ENCODE measurements around the gene ZBTB40.

ZBTB40 gene

GRCh38 chr1:22472596-22472995 is 20.9 kb downstream of the ZBTB40 start:
- no peak overlapping the region for H3K4me2 ChIP-seq (ENCODE audit: insufficient read depth, low read length)
- H3K36me3 ChIP-seq (ENCODE audit: insufficient read depth, low read length) = no peaks in the 10 kb centered on the region
- H4K20me1 ChIP-seq (ENCODE audit: insufficient read depth, low read length) = peaks cover 51% of the 10 kb centered on the region; the same call in 1 of the 2 replicates
- H2AFZ ChIP-seq (ENCODE audit: low read depth, low read length) = no peak overlapping the region
- no peak overlapping the region for H3K4me3 ChIP-seq (ENCODE audit: low read depth in 1 of 2, low read length in 2 of 2)
- no peak overlapping the region for H3K9ac ChIP-seq (ENCODE audit: low read depth, low read length)
- H3K27ac ChIP-seq (ENCODE audit: low read length) = no peak overlapping the region
- DNase-seq (no peak), ATAC-seq (ENCODE audit: insufficient read depth, low read depth) (no peak)
- no peaks in the 10 kb centered on the region for H3K27me3 ChIP-seq (ENCODE audit: insufficient read depth, low read length, poor library complexity)
- H3K79me2 ChIP-seq (ENCODE audit: insufficient read depth, low read length) = peaks cover 83% of the 10 kb centered on the region
- no peaks in the 10 kb centered on the region for H3K9me3 ChIP-seq (ENCODE audit: insufficient read depth, low read length, severe bottlenecking)
- TF ChIP-seq EZH2 (IDR thresholded peaks at IDR 0.05; ENCODE audit: borderline replicate concordance, low read depth, low read length, severe bottlenecking) = no peak
- no peak for TF ChIP-seq CTCF (IDR thresholded peaks at IDR 0.05; ENCODE audit: borderline replicate concordance, extremely low read depth, low read length, poor library complexity, severe bottlenecking)
- H3K4me1 ChIP-seq (ENCODE audit: insufficient read depth, low read length) = no peaks in the 10 kb centered on the region

- H4K20me1 ChIP-seq (ENCODE audit: insufficient read depth, low read length) = peaks cover 47% of the 10 kb centered on the region; the same call in 1 of the 2 replicates
- no peak overlapping the region for H3K27ac ChIP-seq (ENCODE audit: low read length)
- no peak overlapping the region for H3K9ac ChIP-seq (ENCODE audit: low read depth, low read length)
- H3K4me1 ChIP-seq (ENCODE audit: insufficient read depth, low read length) = no peaks in the 10 kb centered on the region
- no peaks in the 10 kb centered on the region for H3K9me3 ChIP-seq (ENCODE audit: insufficient read depth, low read length, severe bottlenecking)
- DNase-seq (no peak), ATAC-seq (ENCODE audit: insufficient read depth, low read depth) (no peak)
- H3K79me2 ChIP-seq (ENCODE audit: insufficient read depth, low read length) = peaks cover 79% of the 10 kb centered on the region
- TF ChIP-seq CTCF (IDR thresholded peaks at IDR 0.05; ENCODE audit: borderline replicate concordance, extremely low read depth, low read length, poor library complexity, severe bottlenecking) (no peak), EZH2 (IDR thresholded peaks at IDR 0.05; ENCODE audit: borderline replicate concordance, low read depth, low read length, severe bottlenecking) (no peak)
- no peak overlapping the region for H2AFZ ChIP-seq (ENCODE audit: low read depth, low read length)
- no peaks in the 10 kb centered on the region for H3K27me3 ChIP-seq (ENCODE audit: insufficient read depth, low read length, poor library complexity)
- no peak overlapping the region for H3K4me2 ChIP-seq (ENCODE audit: insufficient read depth, low read length)
- H3K4me3 ChIP-seq (ENCODE audit: low read depth in 1 of 2, low read length in 2 of 2) = no peak overlapping the region
- no peaks in the 10 kb centered on the region for H3K36me3 ChIP-seq (ENCODE audit: insufficient read depth, low read length)
These were observed 22.3 kb downstream of the ZBTB40 start for GRCh38 chr1:22473952-22474351.

GRCh38 chr1:22476566-22476965 is 24.9 kb downstream of the ZBTB40 start:
- no peaks in the 10 kb centered on the region for H3K9me3 ChIP-seq (ENCODE audit: insufficient read depth, low read length, severe bottlenecking)
- H3K27me3 ChIP-seq (ENCODE audit: insufficient read depth, low read length, poor library complexity) = no peaks in the 10 kb centered on the region
- no peak overlapping the region for H3K4me3 ChIP-seq (ENCODE audit: low read depth in 1 of 2, low read length in 2 of 2)
- peaks cover 73% of the 10 kb centered on the region for H3K79me2 ChIP-seq (ENCODE audit: insufficient read depth, low read length)
- no peak overlapping the region for H3K9ac ChIP-seq (ENCODE audit: low read depth, low read length)
- ATAC-seq (ENCODE audit: insufficient read depth, low read depth) (no peak), DNase-seq (no peak)
- no peak overlapping the region for H3K27ac ChIP-seq (ENCODE audit: low read length)
- no peaks in the 10 kb centered on the region for H3K4me1 ChIP-seq (ENCODE audit: insufficient read depth, low read length)
- H2AFZ ChIP-seq (ENCODE audit: low read depth, low read length) = no peak overlapping the region
- no peak overlapping the region for H3K4me2 ChIP-seq (ENCODE audit: insufficient read depth, low read length)
- peaks cover 29% of the 10 kb centered on the region; the same call in 1 of the 2 replicates for H4K20me1 ChIP-seq (ENCODE audit: insufficient read depth, low read length)
- H3K36me3 ChIP-seq (ENCODE audit: insufficient read depth, low read length) = no peaks in the 10 kb centered on the region
- no peak for TF ChIP-seq CTCF (IDR thresholded peaks at IDR 0.05; ENCODE audit: borderline replicate concordance, extremely low read depth, low read length, poor library complexity, severe bottlenecking)
- TF ChIP-seq EZH2 (IDR thresholded peaks at IDR 0.05; ENCODE audit: borderline replicate concordance, low read depth, low read length, severe bottlenecking) = no peak

- peaks cover 16% of the 10 kb centered on the region for H4K20me1 ChIP-seq (ENCODE audit: insufficient read depth, low read length)
- H3K4me3 ChIP-seq (ENCODE audit: low read depth in 1 of 2, low read length in 2 of 2) = no peak overlapping the region
- H3K79me2 ChIP-seq (ENCODE audit: insufficient read depth, low read length) = peaks cover 67% of the 10 kb centered on the region
- H3K9ac ChIP-seq (ENCODE audit: low read depth, low read length) = no peak overlapping the region
- H3K9me3 ChIP-seq (ENCODE audit: insufficient read depth, low read length, severe bottlenecking) = peaks cover 7% of the 10 kb centered on the region
- no peak overlapping the region for H3K27ac ChIP-seq (ENCODE audit: low read length)
- no peak for DNase-seq
- H2AFZ ChIP-seq (ENCODE audit: low read depth, low read length) = no peak overlapping the region
- no peak for ATAC-seq (ENCODE audit: insufficient read depth, low read depth)
- H3K4me2 ChIP-seq (ENCODE audit: insufficient read depth, low read length) = no peak overlapping the region
- H3K27me3 ChIP-seq (ENCODE audit: insufficient read depth, low read length, poor library complexity) = no peaks in the 10 kb centered on the region
- no peaks in the 10 kb centered on the region for H3K36me3 ChIP-seq (ENCODE audit: insufficient read depth, low read length)
- peaks cover 9% of the 10 kb centered on the region for H3K4me1 ChIP-seq (ENCODE audit: insufficient read depth, low read length)
- TF ChIP-seq EZH2 (IDR thresholded peaks at IDR 0.05; ENCODE audit: borderline replicate concordance, low read depth, low read length, severe bottlenecking) (no peak), CTCF (IDR thresholded peaks at IDR 0.05; ENCODE audit: borderline replicate concordance, extremely low read depth, low read length, poor library complexity, severe bottlenecking) (no peak)
These were observed 31.5 kb downstream of the ZBTB40 start for GRCh38 chr1:22483121-22483520.

Measured in DND-41 (cell line).